ENCODE measurements around the gene WDSUB1. TPM values are rescaled to one million over a fixed set of nuclear protein-coding genes. Genes with fewer than 3 reads are reported as not detected.

WDSUB1 gene
- total RNA-seq, 4 donors from 2014 or later = 2.8 to 7.6 (median 5.5) TPM

DNA sequence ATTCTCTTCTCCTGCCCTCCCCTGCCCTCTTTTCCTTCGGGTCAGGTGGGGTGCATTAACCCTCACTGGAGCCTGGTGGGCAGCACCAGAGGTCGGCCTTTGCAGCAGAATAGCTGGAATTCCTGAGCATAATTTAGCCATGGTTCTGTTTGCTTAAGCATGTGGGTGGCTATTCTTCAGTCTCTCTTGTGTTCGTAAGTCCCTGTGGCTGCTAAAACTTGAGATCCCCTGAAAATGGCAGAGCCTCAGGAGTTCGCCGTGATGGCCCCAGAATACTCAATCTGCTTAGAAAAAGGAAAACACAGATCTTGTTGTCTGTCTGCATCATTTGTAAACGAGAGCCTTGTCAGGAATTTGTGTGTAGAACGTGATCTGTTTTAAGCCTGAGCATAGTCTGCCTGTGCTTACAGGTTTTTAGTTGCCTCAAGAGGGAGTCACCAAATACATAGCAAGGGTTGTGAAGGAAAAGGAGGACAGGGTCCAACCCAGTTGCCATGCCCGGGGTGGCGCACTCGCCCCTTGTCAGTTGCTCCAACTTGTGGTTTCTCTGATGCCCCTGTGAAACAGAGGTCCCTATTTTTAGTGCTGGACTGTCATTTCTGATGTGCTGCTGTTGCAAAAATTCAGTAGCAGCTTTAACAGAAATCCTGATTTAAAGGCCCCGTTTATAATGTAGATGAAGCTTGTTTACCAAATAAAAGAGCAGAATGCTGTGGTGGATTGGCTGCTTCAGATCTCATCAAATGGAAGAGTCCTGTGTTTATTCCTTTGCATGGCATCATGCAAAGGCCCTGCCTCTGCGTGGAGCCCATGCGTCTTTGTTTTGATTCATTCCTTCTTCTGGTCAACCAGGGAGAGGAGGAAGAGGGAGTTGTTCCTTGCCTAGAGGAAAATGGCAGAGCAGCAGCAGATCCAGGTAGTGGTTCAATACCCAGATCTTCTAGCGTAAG lies 74.8 kb downstream of the WDSUB1 start:
- 84 to 86% methylated on average over 14 of the region's 14 CpGs for WGBS, 2 donors
- no peak for TF ChIP-seq POLR2A (IDR thresholded peaks at IDR 0.05)
- TF ChIP-seq, protein P1, sequence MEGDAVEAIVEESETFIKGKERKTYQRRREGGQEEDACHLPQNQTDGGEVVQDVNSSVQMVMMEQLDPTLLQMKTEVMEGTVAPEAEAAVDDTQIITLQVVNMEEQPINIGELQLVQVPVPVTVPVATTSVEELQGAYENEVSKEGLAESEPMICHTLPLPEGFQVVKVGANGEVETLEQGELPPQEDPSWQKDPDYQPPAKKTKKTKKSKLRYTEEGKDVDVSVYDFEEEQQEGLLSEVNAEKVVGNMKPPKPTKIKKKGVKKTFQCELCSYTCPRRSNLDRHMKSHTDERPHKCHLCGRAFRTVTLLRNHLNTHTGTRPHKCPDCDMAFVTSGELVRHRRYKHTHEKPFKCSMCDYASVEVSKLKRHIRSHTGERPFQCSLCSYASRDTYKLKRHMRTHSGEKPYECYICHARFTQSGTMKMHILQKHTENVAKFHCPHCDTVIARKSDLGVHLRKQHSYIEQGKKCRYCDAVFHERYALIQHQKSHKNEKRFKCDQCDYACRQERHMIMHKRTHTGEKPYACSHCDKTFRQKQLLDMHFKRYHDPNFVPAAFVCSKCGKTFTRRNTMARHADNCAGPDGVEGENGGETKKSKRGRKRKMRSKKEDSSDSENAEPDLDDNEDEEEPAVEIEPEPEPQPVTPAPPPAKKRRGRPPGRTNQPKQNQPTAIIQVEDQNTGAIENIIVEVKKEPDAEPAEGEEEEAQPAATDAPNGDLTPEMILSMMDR (IDR thresholded peaks at IDR 0.05) = no peak
- no peak overlapping the region for H3K4me3 ChIP-seq (ENCODE audit: low read depth, poor library complexity, severe bottlenecking)
- intact Hi-C loops (cut with DNase I; ENCODE audit: low total_unique reads) = no loop called here
- DNase-seq (ENCODE audit: low spot score in 2 of 2) = peak in 1 of 2 donors; percentile 63

DNA sequence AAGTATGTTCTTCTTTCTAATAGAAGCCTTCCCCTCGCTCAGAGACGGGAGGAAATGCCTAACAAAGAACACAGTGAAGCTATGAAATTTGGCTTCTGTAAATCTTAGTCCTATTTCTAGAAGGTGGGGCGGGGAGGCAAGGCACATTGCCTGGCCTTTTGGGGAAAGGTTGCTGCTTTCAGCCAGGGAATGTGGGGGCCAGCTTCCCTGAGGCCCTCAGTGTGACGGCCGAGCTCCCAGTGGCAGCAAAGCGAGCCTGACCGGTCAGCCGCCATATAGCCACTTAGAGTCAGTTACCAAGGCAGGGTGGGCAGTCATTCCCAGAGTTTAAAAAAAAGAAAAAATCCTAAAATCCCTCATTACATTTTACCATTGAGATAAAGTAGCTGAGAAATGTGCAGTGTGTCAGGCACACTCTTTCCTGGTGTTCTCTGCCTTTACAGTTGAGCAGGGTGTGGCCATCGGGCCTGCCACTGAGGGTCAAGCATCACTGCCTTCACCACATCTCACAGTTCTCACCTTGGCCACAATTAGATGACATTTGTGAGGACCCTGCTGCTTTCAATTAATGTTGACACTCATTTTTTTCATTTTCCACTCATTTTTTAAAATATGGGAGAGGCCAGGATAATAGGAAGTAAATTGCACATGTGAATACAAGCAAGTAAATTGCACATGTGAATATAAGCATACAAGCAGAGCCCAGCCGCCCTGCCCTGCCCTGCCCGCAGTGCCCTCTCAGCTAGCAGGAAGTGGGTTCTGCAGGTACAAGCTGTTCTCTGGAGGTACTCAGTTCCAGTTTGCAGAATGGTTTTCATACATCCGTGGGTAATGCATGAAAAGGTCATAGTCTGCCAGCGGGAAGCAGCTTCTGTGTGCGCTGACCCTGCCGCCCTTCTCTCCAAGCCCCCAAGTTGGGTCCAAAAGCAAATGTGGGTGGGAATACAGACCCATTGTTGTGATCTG lies 76.9 kb downstream of the WDSUB1 start:
- intact Hi-C loops (cut with DNase I; ENCODE audit: low total_unique reads) = no loop called here
- no peak overlapping the region for H3K4me3 ChIP-seq (ENCODE audit: low read depth, poor library complexity, severe bottlenecking)
- TF ChIP-seq, protein P1 (IDR thresholded peaks at IDR 0.05) = no peak
- no peak for TF ChIP-seq POLR2A (IDR thresholded peaks at IDR 0.05)
- WGBS, 2 donors = 88% methylated on average over 15 of the region's 15 CpGs
- peak in 1 of 2 donors; percentile 84 for DNase-seq (ENCODE audit: low spot score in 2 of 2)

DNA sequence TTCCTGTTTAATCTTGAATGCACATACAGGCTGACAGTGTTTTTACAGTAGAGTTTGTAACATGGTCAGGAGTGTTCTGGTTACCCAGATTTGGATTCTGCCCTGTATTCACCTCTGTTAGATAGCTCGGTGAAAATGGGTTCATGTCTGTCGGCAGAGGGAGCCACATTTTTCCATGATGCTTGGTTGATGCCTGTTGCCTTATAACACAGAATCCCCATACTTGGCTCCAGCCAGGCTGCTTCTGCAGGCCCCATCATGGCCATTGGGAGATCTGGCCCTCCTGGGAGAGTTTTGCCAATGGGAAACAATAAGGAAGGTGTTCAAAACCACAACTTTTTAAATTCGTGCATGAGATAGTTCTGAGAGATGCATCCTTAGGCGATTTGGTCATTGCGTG lies 78.1 kb downstream of the WDSUB1 start:
- intact Hi-C loops (cut with DNase I; ENCODE audit: low total_unique reads) = no loop called here
- no peak for DNase-seq (ENCODE audit: low spot score in 2 of 2)
- H3K4me3 ChIP-seq (ENCODE audit: low read depth, poor library complexity, severe bottlenecking) = no peak overlapping the region
- no peak for TF ChIP-seq POLR2A (IDR thresholded peaks at IDR 0.05)
- TF ChIP-seq, protein P1 (IDR thresholded peaks at IDR 0.05) = no peak
- 69 to 95% methylated on average over 5 of the region's 5 CpGs for WGBS, 2 donors

DNA sequence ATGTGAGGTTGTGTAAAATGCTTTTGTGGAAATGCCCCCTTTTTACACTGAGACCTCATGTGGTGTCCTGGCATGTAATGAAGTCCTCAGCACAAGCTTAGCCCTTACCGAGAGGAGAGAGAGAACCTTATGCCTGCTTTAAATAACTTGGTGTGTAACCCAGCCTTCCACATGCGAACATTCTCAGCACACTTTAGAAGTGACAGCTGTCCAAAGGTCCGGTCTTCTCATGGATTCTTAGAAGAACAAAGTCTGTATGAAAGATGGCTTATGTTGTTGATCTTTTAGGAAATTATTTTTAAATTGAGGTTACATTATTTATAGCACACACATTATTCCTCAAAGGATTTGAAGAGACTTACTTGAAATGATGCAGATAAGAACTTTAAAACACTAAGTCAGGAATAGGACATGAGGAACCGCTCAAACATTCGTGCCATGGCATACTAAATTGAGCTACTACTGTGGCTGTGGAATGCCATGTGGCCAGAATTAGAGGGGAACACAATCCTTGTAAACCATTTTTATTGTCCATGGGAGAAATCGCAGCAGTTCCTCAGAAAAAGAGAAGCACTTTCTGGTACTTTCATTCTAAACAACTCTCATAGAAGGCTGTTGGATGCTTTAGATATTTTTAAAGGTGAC lies 79.6 kb downstream of the WDSUB1 start:
- intact Hi-C loops (cut with DNase I; ENCODE audit: low total_unique reads) = no loop called here
- no peak for DNase-seq (ENCODE audit: low spot score in 2 of 2)
- WGBS, 2 donors = 88 to 92% methylated on average over 6 of the region's 6 CpGs
- TF ChIP-seq, protein P1 (IDR thresholded peaks at IDR 0.05) = no peak
- no peak for TF ChIP-seq POLR2A (IDR thresholded peaks at IDR 0.05)
- no peak overlapping the region for H3K4me3 ChIP-seq (ENCODE audit: low read depth, poor library complexity, severe bottlenecking)

DNA sequence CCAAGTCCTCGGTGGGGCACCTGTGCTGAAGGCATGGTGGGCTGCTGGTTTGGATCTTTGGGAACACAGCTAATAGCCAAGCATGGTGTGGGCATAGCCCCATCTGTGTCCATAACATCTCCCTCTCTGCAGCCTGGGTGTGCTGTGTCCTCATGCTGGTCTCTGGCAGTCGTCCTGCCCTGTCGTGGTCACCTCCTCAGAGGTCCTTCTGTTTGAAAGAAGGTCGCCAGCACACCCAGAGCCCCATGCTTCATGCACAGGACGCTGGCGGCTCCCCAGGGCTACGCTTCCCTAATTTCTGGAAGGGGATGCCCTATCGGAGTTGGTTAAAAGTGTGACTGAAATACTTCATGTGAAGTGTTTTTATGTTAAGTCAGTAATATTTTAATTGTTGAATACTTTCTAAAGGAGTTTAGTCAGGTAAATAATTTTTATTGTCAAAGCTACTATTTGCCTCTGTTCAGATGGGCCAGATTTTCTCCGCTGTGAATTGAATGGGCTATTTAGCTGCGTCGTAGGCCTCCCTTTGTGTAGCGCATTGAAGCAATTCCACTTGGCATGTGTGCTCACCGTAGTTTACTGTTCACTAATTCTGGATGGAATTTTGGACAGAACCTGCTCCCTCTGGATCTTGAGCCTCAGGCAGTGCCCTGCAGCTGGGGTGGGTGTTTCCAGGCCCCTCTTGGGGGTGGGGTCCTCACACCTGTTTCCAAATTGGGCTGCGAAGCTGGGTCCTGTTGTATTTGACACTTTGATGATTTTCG lies 81.9 kb downstream of the WDSUB1 start:
- WGBS, 2 donors = 91 to 92% methylated on average over 15 of the region's 15 CpGs
- intact Hi-C loops (cut with DNase I; ENCODE audit: low total_unique reads) = no loop called here
- TF ChIP-seq, protein P1 (IDR thresholded peaks at IDR 0.05) = no peak
- TF ChIP-seq POLR2A (IDR thresholded peaks at IDR 0.05) = no peak
- no peak overlapping the region for H3K4me3 ChIP-seq (ENCODE audit: low read depth, poor library complexity, severe bottlenecking)
- DNase-seq (ENCODE audit: low spot score in 2 of 2) = no peak
